GM10266 (cell line): Measurements from ENCODE around the gene STAG2.
"Not testable (repeated sequence)": the region's sequence is repeated elsewhere in the genome, so short reads cannot be mapped to it uniquely, and the experiment has no call there.

Experiments used
- DNase-seq: peaks from one replicate; pipeline ENCODE4 v3.0.0; 2012; ENCODE audit errors: extremely low spot score
- CTCF ChIP-seq: IDR thresholded peaks from 2 replicates; pipeline ENCODE4 v1.5.1; 2012; ENCODE audit warnings: mild to moderate bottlenecking, low read depth; ENCODE audit not compliant: control insufficient read depth, insufficient read depth; ENCODE audit errors: missing control alignments

Gene STAG2

DNA sequence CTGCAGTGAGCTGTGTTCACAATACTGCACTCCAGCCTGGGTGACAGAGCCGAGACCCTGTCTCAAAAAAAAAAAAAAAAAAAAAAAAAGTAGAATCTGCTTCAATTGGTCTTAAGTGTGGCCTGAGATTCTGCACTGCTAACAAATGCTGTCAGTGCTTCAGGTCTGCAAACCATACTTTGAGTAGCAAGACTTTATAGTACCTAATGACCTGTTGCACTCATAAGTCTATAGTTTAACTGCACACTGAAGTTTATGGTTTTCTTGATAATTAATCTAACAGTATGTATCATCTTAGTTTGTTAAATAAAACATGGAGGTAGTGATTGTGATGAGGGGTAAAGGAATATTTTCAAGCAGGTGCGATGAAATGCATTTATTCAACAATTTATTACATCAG, 135.6 kb downstream of the STAG2 start:
- DNase-seq: no peak
- no peak for TF ChIP-seq CTCF

- DNase-seq: no peak
- TF ChIP-seq CTCF: peak; percentile 21
Observed at GRCh38 chrX:124098089-124098488, 136.6 kb downstream of the STAG2 start.

- no peak for DNase-seq
- no peak for TF ChIP-seq CTCF
Observed at GRCh38 chrX:124103966-124104365, 142.5 kb downstream of the STAG2 start.

DNA sequence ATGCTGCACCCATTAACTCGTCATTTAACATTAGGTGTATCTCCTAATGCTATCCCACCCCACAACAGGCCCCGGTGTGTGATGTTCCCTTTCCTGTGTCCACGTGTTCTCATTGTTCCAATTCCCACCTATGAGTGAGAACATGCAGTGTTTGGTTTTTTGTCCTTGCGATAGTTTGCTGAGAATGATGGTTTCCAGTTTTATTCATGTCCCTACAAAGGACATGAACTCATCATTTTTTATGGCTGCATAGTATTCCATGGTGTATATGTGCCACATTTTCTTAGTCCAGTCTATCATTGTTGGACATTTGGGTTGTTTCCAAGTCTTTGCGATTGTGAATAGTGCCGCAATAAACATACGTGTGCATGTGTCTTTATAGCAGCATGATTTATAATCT, 143.0 kb downstream of the STAG2 start:
- not testable (repeated sequence) for DNase-seq

- no peak for TF ChIP-seq CTCF
- DNase-seq: no peak
Observed at GRCh38 chrX:124113621-124114600, 152.4 kb downstream of the STAG2 start.

- TF ChIP-seq CTCF: no peak
- DNase-seq: no peak
Observed at GRCh38 chrX:124117325-124117724, 155.8 kb downstream of the STAG2 start.

GRCh38 chrX:124125471-124125870, 164.0 kb downstream of the STAG2 start:
- no peak for DNase-seq
- no peak for TF ChIP-seq CTCF

DNA sequence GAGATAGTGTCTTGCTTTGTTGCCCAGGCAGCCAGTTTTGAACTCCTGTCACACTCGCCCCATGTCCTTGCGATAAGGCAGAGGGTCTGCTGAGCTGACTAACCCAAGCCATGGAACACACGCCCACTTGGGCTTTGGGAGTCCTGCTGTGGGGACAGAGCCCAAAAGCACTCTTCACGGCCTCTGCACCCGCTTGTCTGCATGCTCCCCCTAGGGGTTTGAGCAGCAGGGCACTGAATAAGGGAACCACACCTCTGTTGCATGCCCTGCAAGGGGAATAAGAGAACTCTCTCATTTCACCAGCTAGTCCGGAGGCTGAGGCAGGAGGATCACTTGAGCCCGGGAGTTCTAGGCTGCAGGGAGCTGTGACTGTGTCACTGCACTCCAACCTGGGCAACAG, 166.0 kb downstream of the STAG2 start:
- TF ChIP-seq CTCF: no peak
- no peak for DNase-seq

- DNase-seq: not testable (repeated sequence)
Observed at GRCh38 chrX:124132437-124132836, 170.9 kb downstream of the STAG2 start.
